Transverse colon (tissue), 3 donors: Measurements from ENCODE around the gene MXRA8.

Source experiments
- EP300 ChIP-seq: sonication (generic); formaldehyde crosslinking; IDR thresholded peaks from one replicate; pipeline ENCODE4 v1.6.1; 2017; ENCODE audit warnings: antibody characterized with exemption, low read depth
- POLR2A ChIP-seq: fragments of 450-650 bp; IDR thresholded peaks from one replicate; pipeline ENCODE4 v1.6.1; 2016; ENCODE audit warnings: antibody characterized with exemption, mild to moderate bottlenecking, moderate library complexity
- TF ChIP-seq, protein P1 (sequence below), 5 experiments: fragments of 200-600 bp in 3 of 5; fragments of 450-650 bp in 2 of 5; sonication (generic) in 3 of 5; IDR thresholded peaks; 1 replicate in 2 of 5; 2 replicates in 3 of 5; pipeline ENCODE4 v1.5.1; 2016 to 2017; ENCODE audit warnings: antibody characterized with exemption in 5 of 5, inconsistent platforms in 3 of 5, mild to moderate bottlenecking in 2 of 5, moderate library complexity in 1 of 5

DNA sequence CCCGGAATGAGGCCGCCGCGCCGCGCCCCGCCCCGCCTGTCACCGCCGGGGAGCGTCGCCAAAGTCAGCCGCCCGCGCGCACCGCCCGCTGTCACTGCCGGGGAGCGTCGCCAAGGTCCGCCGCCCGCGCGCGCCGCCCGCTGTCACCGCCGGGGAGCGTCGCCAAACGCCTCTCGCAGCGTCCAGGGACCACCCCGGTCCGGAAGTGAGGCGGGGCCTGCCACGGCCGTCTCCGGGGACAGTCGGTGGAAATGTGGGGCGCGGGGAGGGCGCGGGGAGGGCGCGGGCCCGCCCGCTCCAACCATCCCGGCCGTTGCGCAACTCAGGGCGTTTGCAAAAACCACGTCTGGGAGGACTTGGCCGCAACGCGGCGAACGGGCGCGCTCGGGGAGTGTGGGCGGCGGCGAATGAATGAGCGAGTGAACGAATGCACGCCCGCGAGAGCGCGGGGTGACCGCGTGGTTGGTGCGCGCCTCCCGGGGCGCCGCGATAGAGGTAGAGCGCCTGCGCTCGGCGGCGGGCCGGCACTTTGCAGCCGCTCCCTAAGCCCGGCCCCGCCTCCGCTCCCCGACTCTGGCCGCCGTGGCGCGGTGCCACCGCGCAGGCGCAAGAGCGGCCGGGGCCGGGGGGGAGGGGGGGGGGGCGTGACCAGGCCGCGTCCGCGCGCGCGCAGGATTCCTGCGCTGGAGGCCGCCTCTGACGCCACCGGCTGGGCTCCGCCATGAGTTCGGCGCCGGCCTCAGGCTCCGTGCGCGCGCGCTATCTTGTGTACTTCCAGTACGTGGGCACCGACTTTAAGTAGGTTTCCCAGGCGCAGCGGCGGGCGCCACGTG, 50.2 kb downstream of the MXRA8 start, which contains the start of the genes ACAP3 and PUSL1:
- TF ChIP-seq, protein P1, sequence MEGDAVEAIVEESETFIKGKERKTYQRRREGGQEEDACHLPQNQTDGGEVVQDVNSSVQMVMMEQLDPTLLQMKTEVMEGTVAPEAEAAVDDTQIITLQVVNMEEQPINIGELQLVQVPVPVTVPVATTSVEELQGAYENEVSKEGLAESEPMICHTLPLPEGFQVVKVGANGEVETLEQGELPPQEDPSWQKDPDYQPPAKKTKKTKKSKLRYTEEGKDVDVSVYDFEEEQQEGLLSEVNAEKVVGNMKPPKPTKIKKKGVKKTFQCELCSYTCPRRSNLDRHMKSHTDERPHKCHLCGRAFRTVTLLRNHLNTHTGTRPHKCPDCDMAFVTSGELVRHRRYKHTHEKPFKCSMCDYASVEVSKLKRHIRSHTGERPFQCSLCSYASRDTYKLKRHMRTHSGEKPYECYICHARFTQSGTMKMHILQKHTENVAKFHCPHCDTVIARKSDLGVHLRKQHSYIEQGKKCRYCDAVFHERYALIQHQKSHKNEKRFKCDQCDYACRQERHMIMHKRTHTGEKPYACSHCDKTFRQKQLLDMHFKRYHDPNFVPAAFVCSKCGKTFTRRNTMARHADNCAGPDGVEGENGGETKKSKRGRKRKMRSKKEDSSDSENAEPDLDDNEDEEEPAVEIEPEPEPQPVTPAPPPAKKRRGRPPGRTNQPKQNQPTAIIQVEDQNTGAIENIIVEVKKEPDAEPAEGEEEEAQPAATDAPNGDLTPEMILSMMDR (IDR thresholded peaks at IDR 0.05), result peak in 3 of 5 experiments; percentile 2 to 60 (median 28)
- TF ChIP-seq EP300 (no peak), POLR2A (peak; percentile 27)
